GM23338 (cell line): ENCODE results near the gene APOA1. TPM values are rescaled to one million over a fixed set of nuclear protein-coding genes. Genes with fewer than 3 reads are reported as not detected.

ENCODE experiments used
- ATAC-seq: fragments of 200-7000 bp; cut with Tn5 transposase; 3 replicates; pipeline ENCODE4 v1.9.1; 2020
- DNase-seq: peaks from one replicate; pipeline ENCODE4 v3.0.0-alpha.2; 2015; ENCODE audit warnings: low spot score
- H2AFZ ChIP-seq: fragments of 200-600 bp; sonication (generic); 2 replicates; pipeline ENCODE4 v1.8.0; 2016; ENCODE audit warnings: antibody characterized with exemption, mild to moderate bottlenecking, moderate library complexity
- H3F3A ChIP-seq: fragments of 200-600 bp; sonication (generic); replicated peaks from 2 replicates; pipeline ENCODE4 v1.8.0; 2017; ENCODE audit warnings: antibody characterized with exemption, mixed run types, low read depth
- H3K27ac ChIP-seq: fragments of 200-600 bp; sonication (generic); 2 replicates; pipeline ENCODE4 v1.6.1; 2016; ENCODE audit warnings: low read depth
- H3K27me3 ChIP-seq: fragments of 200-600 bp; sonication (generic); 2 replicates; pipeline ENCODE4 v1.8.0; 2016; ENCODE audit warnings: mild to moderate bottlenecking, mixed run types, moderate library complexity; ENCODE audit not compliant: insufficient read depth
- H3K36me3 ChIP-seq: fragments of 200-600 bp; sonication (generic); 2 replicates; pipeline ENCODE4 v1.8.0; 2016; ENCODE audit warnings: mild to moderate bottlenecking; ENCODE audit not compliant: insufficient read depth
- H3K4me1 ChIP-seq: fragments of 200-600 bp; sonication (generic); 2 replicates; pipeline ENCODE4 v1.8.0; 2016; ENCODE audit warnings: mild to moderate bottlenecking, moderate library complexity; ENCODE audit not compliant: insufficient read depth
- H3K4me2 ChIP-seq: fragments of 200-600 bp; sonication (generic); 2 replicates; pipeline ENCODE4 v1.7.1; 2017; ENCODE audit warnings: mixed run types
- H3K4me3 ChIP-seq: fragments of 200-600 bp; sonication (generic); 2 replicates; pipeline ENCODE4 v1.6.1; 2016; ENCODE audit warnings: mixed run types
- H3K79me2 ChIP-seq: fragments of 200-600 bp; sonication (generic); replicated peaks from 2 replicates; pipeline ENCODE4 v1.8.0; 2017; ENCODE audit warnings: mild to moderate bottlenecking; ENCODE audit not compliant: insufficient read depth
- H3K9me2 ChIP-seq: fragments of 200-600 bp; sonication (generic); 2 replicates; pipeline ENCODE4 v1.8.0; 2017; ENCODE audit not compliant: insufficient read depth
- H4K20me1 ChIP-seq: fragments of 200-600 bp; sonication (generic); replicated peaks from 2 replicates; pipeline ENCODE4 v1.8.0; 2017; ENCODE audit warnings: mild to moderate bottlenecking; ENCODE audit not compliant: insufficient read depth
- H3K27ac Mint-ChIP-seq: 2 replicates; pipeline ENCODE4 v1.8.0; 2020; ENCODE audit warnings: inconsistent platforms, mild to moderate bottlenecking, moderate library complexity, mixed read lengths
- H3K27me3 Mint-ChIP-seq: 3 replicates; pipeline ENCODE4 v1.8.0; 2022; ENCODE audit warnings: low read depth, mild to moderate bottlenecking, moderate library complexity, mixed read lengths, inconsistent platforms; ENCODE audit not compliant: insufficient read depth, poor library complexity
- H3K36me3 Mint-ChIP-seq: 3 replicates; pipeline ENCODE4 v1.8.0; 2021; ENCODE audit warnings: low read depth, mild to moderate bottlenecking, inconsistent platforms, moderate library complexity, mixed read lengths
- H3K4me1 Mint-ChIP-seq: 3 replicates; pipeline ENCODE4 v1.8.0; 2020; ENCODE audit warnings: mild to moderate bottlenecking, inconsistent platforms, mixed read lengths
- H3K4me3 Mint-ChIP-seq: 3 replicates; pipeline ENCODE4 v1.8.0; 2021; ENCODE audit warnings: moderate library complexity, mild to moderate bottlenecking, inconsistent platforms, mixed read lengths
- H3K9me3 Mint-ChIP-seq: 3 replicates; pipeline ENCODE4 v1.8.0; 2020; ENCODE audit warnings: moderate library complexity, mild to moderate bottlenecking, inconsistent platforms, mixed read lengths
- CREB1 ChIP-seq: fragments of 250-450 bp; sonication (Bioruptor Pico); IDR thresholded peaks from 2 replicates; pipeline ENCODE4 v1.5.0; 2020; ENCODE audit warnings: low read depth, mild to moderate bottlenecking, moderate library complexity
- EZH2 ChIP-seq: fragments of 200-600 bp; sonication (generic); IDR thresholded peaks from one replicate; pipeline ENCODE4 v1.8.0; 2017; ENCODE audit warnings: antibody characterized with exemption, mild to moderate bottlenecking, low read depth; ENCODE audit not compliant: unreplicated experiment
- EZH2phosphoT487 ChIP-seq: fragments of 200-600 bp; sonication (generic); IDR thresholded peaks from one replicate; pipeline ENCODE4 v1.8.1; 2018; ENCODE audit warnings: antibody characterized with exemption; ENCODE audit not compliant: unreplicated experiment
- JUNB ChIP-seq: IDR thresholded peaks from one replicate; pipeline ENCODE4 v1.6.1; 2016; ENCODE audit warnings: antibody characterized with exemption; ENCODE audit not compliant: unreplicated experiment
- POLR2AphosphoS5 ChIP-seq: IDR thresholded peaks from 2 replicates; pipeline ENCODE4 v1.6.1; 2016; ENCODE audit warnings: antibody characterized with exemption, low read depth
- STAT1 ChIP-seq: IDR thresholded peaks from one replicate; pipeline ENCODE4 v1.6.1; 2016; ENCODE audit warnings: antibody characterized with exemption; ENCODE audit not compliant: unreplicated experiment
- ZNF331 ChIP-seq: fragments of 250-450 bp; sonication (Bioruptor Pico); IDR thresholded peaks from 2 replicates; pipeline ENCODE4 v1.5.0; 2020; ENCODE audit warnings: low read depth, mild to moderate bottlenecking, moderate library complexity
- polyA plus RNA-seq: library from polyadenylated mRNA; unstranded; fragments of >200 nt; fragmentation: Nextera tagmentation; extraction: Ambion mirVana; gene quantifications from 2 replicates; pipeline ENCODE4 v1.2.1, GENCODE V29; 2016
- total RNA-seq: library from RNA; depleted of rRNA; stranded (reverse); fragments of >200 nt; shearing (Covaris generic); gene quantifications from 2 replicates; pipeline ENCODE4 v1.2.3, GENCODE V29; 2014
- TF ChIP-seq, protein P1 (sequence below): fragments of 250-450 bp; sonication (Bioruptor Pico); IDR thresholded peaks from 2 replicates; pipeline ENCODE4 v1.5.0; 2020; ENCODE audit warnings: mild to moderate bottlenecking, moderate library complexity
- TF ChIP-seq, protein P2 (sequence below), 2 experiments: fragments of 200-600 bp in 1 of 2; sonication (generic) in 1 of 2; conservative IDR thresholded peaks; 2 replicates each; pipeline versions ENCODE4 v1.5.1 to v1.6.1; 2016 to 2017; ENCODE audit warnings: antibody characterized with exemption in 2 of 2, low read depth in 2 of 2, mild to moderate bottlenecking in 2 of 2, moderate library complexity in 1 of 2

Gene APOA1
- total and polyA plus RNA-seq, 2 experiments from 2014 or later = 0.60 TPM; not detected in 1

DNA sequence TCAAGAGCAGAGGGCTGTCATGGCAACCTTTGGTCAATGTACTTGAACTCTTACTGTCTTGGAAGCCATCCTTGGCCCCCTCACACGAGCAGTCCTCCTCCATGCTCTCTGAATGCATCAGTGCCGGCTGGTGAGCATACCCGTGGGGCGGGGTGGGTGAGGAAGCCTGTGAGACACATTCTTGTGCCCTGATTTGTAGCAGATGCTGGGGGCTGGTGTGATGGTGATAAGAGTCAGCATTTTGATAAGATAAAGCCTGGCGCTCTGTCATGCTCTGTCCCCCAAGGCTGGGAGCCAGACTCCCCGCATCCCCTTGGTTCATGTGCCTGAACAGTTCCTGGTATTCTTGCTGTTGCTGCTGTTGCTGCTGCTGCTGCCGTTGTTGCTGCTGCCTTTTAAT lies 20.5 kb upstream of the APOA1 start (continued):
- TF ChIP-seq, protein P1, sequence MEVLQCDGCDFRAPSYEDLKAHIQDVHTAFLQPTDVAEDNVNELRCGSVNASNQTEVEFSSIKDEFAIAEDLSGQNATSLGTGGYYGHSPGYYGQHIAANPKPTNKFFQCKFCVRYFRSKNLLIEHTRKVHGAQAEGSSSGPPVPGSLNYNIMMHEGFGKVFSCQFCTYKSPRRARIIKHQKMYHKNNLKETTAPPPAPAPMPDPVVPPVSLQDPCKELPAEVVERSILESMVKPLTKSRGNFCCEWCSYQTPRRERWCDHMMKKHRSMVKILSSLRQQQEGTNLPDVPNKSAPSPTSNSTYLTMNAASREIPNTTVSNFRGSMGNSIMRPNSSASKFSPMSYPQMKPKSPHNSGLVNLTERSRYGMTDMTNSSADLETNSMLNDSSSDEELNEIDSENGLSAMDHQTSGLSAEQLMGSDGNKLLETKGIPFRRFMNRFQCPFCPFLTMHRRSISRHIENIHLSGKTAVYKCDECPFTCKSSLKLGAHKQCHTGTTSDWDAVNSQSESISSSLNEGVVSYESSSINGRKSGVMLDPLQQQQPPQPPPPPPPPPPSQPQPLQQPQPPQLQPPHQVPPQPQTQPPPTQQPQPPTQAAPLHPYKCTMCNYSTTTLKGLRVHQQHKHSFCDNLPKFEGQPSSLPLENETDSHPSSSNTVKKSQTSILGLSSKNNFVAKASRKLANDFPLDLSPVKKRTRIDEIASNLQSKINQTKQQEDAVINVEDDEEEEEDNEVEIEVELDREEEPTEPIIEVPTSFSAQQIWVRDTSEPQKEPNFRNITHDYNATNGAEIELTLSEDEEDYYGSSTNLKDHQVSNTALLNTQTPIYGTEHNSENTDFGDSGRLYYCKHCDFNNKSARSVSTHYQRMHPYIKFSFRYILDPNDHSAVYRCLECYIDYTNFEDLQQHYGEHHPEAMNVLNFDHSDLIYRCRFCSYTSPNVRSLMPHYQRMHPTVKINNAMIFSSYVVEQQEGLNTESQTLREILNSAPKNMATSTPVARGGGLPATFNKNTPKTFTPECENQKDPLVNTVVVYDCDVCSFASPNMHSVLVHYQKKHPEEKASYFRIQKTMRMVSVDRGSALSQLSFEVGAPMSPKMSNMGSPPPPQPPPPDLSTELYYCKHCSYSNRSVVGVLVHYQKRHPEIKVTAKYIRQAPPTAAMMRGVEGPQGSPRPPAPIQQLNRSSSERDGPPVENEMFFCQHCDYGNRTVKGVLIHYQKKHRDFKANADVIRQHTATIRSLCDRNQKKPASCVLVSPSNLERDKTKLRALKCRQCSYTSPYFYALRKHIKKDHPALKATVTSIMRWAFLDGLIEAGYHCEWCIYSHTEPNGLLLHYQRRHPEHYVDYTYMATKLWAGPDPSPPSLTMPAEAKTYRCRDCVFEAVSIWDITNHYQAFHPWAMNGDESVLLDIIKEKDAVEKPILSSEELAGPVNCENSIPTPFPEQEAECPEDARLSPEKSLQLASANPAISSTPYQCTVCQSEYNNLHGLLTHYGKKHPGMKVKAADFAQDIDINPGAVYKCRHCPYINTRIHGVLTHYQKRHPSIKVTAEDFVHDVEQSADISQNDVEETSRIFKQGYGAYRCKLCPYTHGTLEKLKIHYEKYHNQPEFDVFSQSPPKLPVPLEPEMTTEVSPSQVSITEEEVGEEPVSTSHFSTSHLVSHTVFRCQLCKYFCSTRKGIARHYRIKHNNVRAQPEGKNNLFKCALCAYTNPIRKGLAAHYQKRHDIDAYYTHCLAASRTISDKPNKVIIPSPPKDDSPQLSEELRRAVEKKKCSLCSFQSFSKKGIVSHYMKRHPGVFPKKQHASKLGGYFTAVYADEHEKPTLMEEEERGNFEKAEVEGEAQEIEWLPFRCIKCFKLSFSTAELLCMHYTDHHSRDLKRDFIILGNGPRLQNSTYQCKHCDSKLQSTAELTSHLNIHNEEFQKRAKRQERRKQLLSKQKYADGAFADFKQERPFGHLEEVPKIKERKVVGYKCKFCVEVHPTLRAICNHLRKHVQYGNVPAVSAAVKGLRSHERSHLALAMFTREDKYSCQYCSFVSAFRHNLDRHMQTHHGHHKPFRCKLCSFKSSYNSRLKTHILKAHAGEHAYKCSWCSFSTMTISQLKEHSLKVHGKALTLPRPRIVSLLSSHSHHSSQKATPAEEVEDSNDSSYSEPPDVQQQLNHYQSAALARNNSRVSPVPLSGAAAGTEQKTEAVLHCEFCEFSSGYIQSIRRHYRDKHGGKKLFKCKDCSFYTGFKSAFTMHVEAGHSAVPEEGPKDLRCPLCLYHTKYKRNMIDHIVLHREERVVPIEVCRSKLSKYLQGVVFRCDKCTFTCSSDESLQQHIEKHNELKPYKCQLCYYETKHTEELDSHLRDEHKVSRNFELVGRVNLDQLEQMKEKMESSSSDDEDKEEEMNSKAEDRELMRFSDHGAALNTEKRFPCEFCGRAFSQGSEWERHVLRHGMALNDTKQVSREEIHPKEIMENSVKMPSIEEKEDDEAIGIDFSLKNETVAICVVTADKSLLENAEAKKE (CRISPR knock-in tag) = no peak
- no peak for TF ChIP-seq POLR2AphosphoS5
- no peak for TF ChIP-seq EZH2
- no peak for TF ChIP-seq STAT1
- no peak for TF ChIP-seq CREB1 (CRISPR knock-in tag)
- no peak for TF ChIP-seq EZH2phosphoT487
- no peak for TF ChIP-seq JUNB
- TF ChIP-seq ZNF331 = no peak
- TF ChIP-seq, protein P2, sequence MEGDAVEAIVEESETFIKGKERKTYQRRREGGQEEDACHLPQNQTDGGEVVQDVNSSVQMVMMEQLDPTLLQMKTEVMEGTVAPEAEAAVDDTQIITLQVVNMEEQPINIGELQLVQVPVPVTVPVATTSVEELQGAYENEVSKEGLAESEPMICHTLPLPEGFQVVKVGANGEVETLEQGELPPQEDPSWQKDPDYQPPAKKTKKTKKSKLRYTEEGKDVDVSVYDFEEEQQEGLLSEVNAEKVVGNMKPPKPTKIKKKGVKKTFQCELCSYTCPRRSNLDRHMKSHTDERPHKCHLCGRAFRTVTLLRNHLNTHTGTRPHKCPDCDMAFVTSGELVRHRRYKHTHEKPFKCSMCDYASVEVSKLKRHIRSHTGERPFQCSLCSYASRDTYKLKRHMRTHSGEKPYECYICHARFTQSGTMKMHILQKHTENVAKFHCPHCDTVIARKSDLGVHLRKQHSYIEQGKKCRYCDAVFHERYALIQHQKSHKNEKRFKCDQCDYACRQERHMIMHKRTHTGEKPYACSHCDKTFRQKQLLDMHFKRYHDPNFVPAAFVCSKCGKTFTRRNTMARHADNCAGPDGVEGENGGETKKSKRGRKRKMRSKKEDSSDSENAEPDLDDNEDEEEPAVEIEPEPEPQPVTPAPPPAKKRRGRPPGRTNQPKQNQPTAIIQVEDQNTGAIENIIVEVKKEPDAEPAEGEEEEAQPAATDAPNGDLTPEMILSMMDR (conservative IDR thresholded peaks at IDR 0.05; ENCODE audit: low read depth in 2 of 2) = no peak

DNA sequence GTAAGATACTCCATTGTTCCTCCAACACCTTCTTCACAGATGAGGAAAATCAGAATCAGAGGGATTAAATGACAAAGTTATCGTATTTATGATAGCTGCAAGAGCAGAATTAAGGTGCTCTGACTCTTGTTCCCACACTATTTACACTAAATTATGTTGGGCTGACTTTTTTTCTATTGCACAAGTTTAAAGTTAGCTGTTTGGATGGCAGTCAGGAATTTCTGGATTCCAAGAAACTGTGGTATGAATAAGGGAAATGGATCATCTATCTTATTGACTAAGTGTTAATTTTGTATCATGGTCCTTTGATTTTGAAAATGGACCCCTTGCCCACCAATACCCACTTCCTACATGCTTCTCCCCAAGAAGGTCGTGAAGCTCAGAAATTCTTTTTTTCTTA lies 19.9 kb upstream of the APOA1 start:
- H4K20me1 ChIP-seq = no peaks in the 10 kb centered on the region
- H3K4me3 ChIP-seq = no peak overlapping the region
- H3K79me2 ChIP-seq = no peaks in the 10 kb centered on the region
- H3K9me3 Mint-ChIP-seq = no peaks in the 10 kb centered on the region
- no peaks in the 10 kb centered on the region for H3K27me3 ChIP-seq
- peaks cover 20% of the 10 kb centered on the region for H3K36me3 Mint-ChIP-seq
- no peak for ATAC-seq
- peaks cover 14% of the 10 kb centered on the region for H3K36me3 ChIP-seq
- H3K4me3 Mint-ChIP-seq = no peak overlapping the region
- H3K27me3 Mint-ChIP-seq = peaks cover 2% of the 10 kb centered on the region
- no peaks in the 10 kb centered on the region for H3K9me2 ChIP-seq
- no peaks in the 10 kb centered on the region for H3K4me1 ChIP-seq
- no peaks in the 10 kb centered on the region for H3F3A ChIP-seq
- no peak overlapping the region for H3K27ac Mint-ChIP-seq
- TF ChIP-seq, protein P2 (conservative IDR thresholded peaks at IDR 0.05; ENCODE audit: low read depth in 2 of 2) = no peak
- no peak for TF ChIP-seq CREB1 (CRISPR knock-in tag)
- TF ChIP-seq STAT1 = no peak
- no peak for TF ChIP-seq POLR2AphosphoS5
- DNase-seq = no peak
- H3K4me2 ChIP-seq = no peak overlapping the region
- no peak overlapping the region for H3K27ac ChIP-seq
- no peaks in the 10 kb centered on the region for H3K4me1 Mint-ChIP-seq
- no peak overlapping the region for H2AFZ ChIP-seq
